MM.1S (cell line): ENCODE results near the gene LRRTM4.
"Not testable (repeated sequence)": the region's sequence is repeated elsewhere in the genome, so short reads cannot be mapped to it uniquely, and the experiment has no call there.

Source experiments
- DNase-seq: peaks from one replicate; pipeline ENCODE4 v3.0.0-alpha.2; 2015
- H2AFZ ChIP-seq: fragments of 300-600 bp; sonication (generic); 2 replicates; pipeline ENCODE4 v1.6.0; 2016; ENCODE audit warnings: antibody characterized with exemption, low read length
- H3F3A ChIP-seq: fragments of 300-600 bp; sonication (generic); 2 replicates; pipeline ENCODE4 v1.6.1; 2016; ENCODE audit warnings: mild to moderate bottlenecking, antibody characterized with exemption, low read length, moderate library complexity, mixed read lengths; ENCODE audit not compliant: insufficient read depth
- H3K27ac ChIP-seq: fragments of 300-600 bp; sonication (generic); 2 replicates; pipeline ENCODE4 v1.5.1; 2016; ENCODE audit warnings: mild to moderate bottlenecking, low read length
- H3K27me3 ChIP-seq: fragments of 300-600 bp; sonication (generic); replicated peaks from 2 replicates; pipeline ENCODE4 v1.6.0; 2016; ENCODE audit warnings: low read length; ENCODE audit not compliant: insufficient read depth
- H3K36me3 ChIP-seq: fragments of 300-600 bp; sonication (generic); replicated peaks from 2 replicates; pipeline ENCODE4 v1.6.1; 2016; ENCODE audit warnings: mild to moderate bottlenecking, low read length, mixed read lengths; ENCODE audit not compliant: insufficient read depth
- H3K4me1 ChIP-seq: fragments of 300-600 bp; sonication (generic); 2 replicates; pipeline ENCODE4 v1.6.1; 2016; ENCODE audit warnings: low read length, mixed read lengths
- H3K4me2 ChIP-seq: fragments of 300-600 bp; sonication (generic); 2 replicates; pipeline ENCODE4 v1.6.0; 2016; ENCODE audit warnings: low read depth, low read length
- H3K4me3 ChIP-seq: fragments of 300-600 bp; sonication (generic); 2 replicates; pipeline ENCODE4 v1.5.1; 2016; ENCODE audit warnings: low read length, mixed read lengths
- H3K79me2 ChIP-seq: fragments of 300-600 bp; sonication (generic); 2 replicates; pipeline ENCODE4 v1.6.1; 2016; ENCODE audit warnings: mixed run types, low read length, mixed read lengths
- H3K9ac ChIP-seq: fragments of 300-600 bp; sonication (generic); 2 replicates; pipeline ENCODE4 v1.6.1; 2016; ENCODE audit warnings: low read length, mixed read lengths
- H3K9me2 ChIP-seq: fragments of 300-600 bp; sonication (generic); replicated peaks from 2 replicates; pipeline ENCODE4 v1.6.1; 2016; ENCODE audit warnings: mild to moderate bottlenecking, low read length, mixed read lengths; ENCODE audit not compliant: insufficient read depth
- H3K9me3 ChIP-seq: fragments of 300-600 bp; sonication (generic); replicated peaks from 2 replicates; pipeline ENCODE4 v1.6.1; 2016; ENCODE audit warnings: mild to moderate bottlenecking, low read length, mixed read lengths; ENCODE audit not compliant: insufficient read depth
- H4K20me1 ChIP-seq: fragments of 300-600 bp; sonication (generic); 2 replicates; pipeline ENCODE4 v1.6.1; 2016; ENCODE audit warnings: mild to moderate bottlenecking, low read length, moderate library complexity, mixed read lengths; ENCODE audit not compliant: insufficient read depth
- CTCF ChIP-seq: fragments of 300-600 bp; sonication (generic); IDR thresholded peaks from 2 replicates; pipeline ENCODE4 v1.5.1; 2016; ENCODE audit warnings: antibody characterized with exemption, low read length, mixed read lengths
- EZH2 ChIP-seq: fragments of 300-600 bp; sonication (generic); optimal IDR thresholded peaks from 2 replicates; pipeline ENCODE3; 2017; ENCODE audit warnings: low read depth, mild to moderate bottlenecking, antibody characterized with exemption, low read length, mixed read lengths
- EZH2phosphoT487 ChIP-seq: fragments of 300-600 bp; sonication (generic); IDR thresholded peaks from 2 replicates; pipeline ENCODE4 v1.6.1; 2018; ENCODE audit warnings: antibody characterized with exemption, low read length

LRRTM4 gene

DNA sequence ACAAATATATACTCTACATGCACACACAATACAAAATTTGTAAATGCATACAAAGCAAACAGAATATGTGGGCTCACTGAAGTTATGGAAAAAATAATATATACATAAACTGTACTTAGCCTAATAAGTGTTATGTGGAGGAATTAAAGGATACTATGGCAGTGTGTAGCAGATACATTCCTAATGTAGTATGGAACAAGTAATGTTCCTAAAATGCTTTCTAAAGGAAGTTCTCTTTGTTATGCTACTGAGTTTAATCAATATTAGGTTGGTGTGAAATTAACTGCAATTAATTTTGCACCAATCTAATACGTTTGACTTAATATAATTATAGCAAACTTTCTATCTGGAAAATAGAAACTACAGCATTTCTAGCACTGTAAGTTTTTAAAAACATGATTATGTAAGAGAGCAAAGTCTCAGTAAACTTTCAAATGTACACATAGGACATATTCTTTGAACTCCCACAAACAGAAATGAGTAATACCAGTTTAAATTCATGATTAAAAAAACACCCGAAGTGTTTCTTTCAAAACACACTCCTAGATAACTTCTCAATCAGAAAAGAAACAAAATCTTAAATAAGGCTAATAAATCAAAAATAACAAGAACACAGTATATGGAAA is 331.3 kb downstream of the LRRTM4 start:
- Histone ChIP-seq H3K79me2 (no peaks in the 10 kb centered on the region), H3K4me1 (no peaks in the 10 kb centered on the region), H3K27ac (no peak overlapping the region), H3K4me2 (no peak overlapping the region), H3F3A (no peaks in the 10 kb centered on the region), H3K9ac (no peak overlapping the region), H3K27me3 (no peaks in the 10 kb centered on the region), H3K9me2 (no peaks in the 10 kb centered on the region), H2AFZ (no peak overlapping the region), H3K36me3 (no peaks in the 10 kb centered on the region), H3K4me3 (no peak overlapping the region), H4K20me1 (no peaks in the 10 kb centered on the region), H3K9me3 (no peaks in the 10 kb centered on the region)
- no peak for TF ChIP-seq EZH2phosphoT487
- TF ChIP-seq CTCF, result no peak
- TF ChIP-seq EZH2, result no peak
- no peak for DNase-seq

- H4K20me1 ChIP-seq, result no peaks in the 10 kb centered on the region
- no peak overlapping the region for H2AFZ ChIP-seq
- H3K27me3 ChIP-seq, result no peaks in the 10 kb centered on the region
- no peak overlapping the region for H3K27ac ChIP-seq
- H3K4me2 ChIP-seq, result no peak overlapping the region
- H3K9me3 ChIP-seq, result no peaks in the 10 kb centered on the region
- H3K36me3 ChIP-seq, result no peaks in the 10 kb centered on the region
- DNase-seq, result no peak
- TF ChIP-seq EZH2phosphoT487 (no peak), EZH2 (no peak), CTCF (no peak)
- H3K4me1 ChIP-seq, result no peaks in the 10 kb centered on the region
- no peaks in the 10 kb centered on the region for H3F3A ChIP-seq
- H3K4me3 ChIP-seq, result no peak overlapping the region
- H3K79me2 ChIP-seq, result no peaks in the 10 kb centered on the region
- no peak overlapping the region for H3K9ac ChIP-seq
- H3K9me2 ChIP-seq, result no peaks in the 10 kb centered on the region
These were observed 337.1 kb downstream of the LRRTM4 start for GRCh38 chr2:77185052-77185451.

- H3K27ac ChIP-seq, result no peak overlapping the region
- no peaks in the 10 kb centered on the region for H3K9me3 ChIP-seq
- no peak for TF ChIP-seq CTCF
- no peak for TF ChIP-seq EZH2phosphoT487
- no peak for TF ChIP-seq EZH2
- H3K9ac ChIP-seq, result no peak overlapping the region
- H3K36me3 ChIP-seq, result no peaks in the 10 kb centered on the region
- no peaks in the 10 kb centered on the region for H3K27me3 ChIP-seq
- no peaks in the 10 kb centered on the region for H3K79me2 ChIP-seq
- no peaks in the 10 kb centered on the region for H3K9me2 ChIP-seq
- H3K4me3 ChIP-seq, result no peak overlapping the region
- H3F3A ChIP-seq, result no peaks in the 10 kb centered on the region
- no peak for DNase-seq
- no peak overlapping the region for H2AFZ ChIP-seq
- H3K4me2 ChIP-seq, result no peak overlapping the region
- H3K4me1 ChIP-seq, result no peaks in the 10 kb centered on the region
- no peaks in the 10 kb centered on the region for H4K20me1 ChIP-seq
These were observed 342.9 kb downstream of the LRRTM4 start for GRCh38 chr2:77179297-77179696.

DNA sequence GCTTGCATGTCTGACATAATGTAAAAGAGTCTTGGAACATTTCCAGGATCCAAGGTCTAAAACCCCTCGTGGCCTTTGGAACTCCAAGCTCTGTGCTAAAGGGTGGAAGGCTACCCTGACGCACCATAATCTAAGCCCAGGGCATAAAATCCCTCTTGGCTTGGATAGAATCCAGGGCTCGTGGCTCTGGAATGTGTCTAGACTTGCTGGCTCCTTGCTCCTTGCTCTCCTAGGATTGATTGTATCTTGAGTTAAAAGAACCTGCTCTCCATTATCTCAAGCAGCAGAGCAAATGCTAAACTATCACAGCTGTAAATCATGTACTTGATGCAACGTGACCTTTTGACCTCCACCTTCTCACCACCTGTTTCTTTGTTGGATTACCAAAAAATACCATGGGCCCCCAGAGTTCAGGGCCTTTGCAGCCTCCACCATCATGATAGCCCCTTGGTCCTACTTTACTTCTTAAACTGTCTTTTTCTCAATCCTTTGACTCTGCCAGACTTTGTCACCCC is 346.9 kb downstream of the LRRTM4 start:
- not testable (repeated sequence) for H3K9ac ChIP-seq, DNase-seq, H3K4me2 ChIP-seq, H3K27ac ChIP-seq, H3K4me1 ChIP-seq, H3F3A ChIP-seq, H3K9me2 ChIP-seq, H3K79me2 ChIP-seq, H3K4me3 ChIP-seq, H2AFZ ChIP-seq, H4K20me1 ChIP-seq, H3K27me3 ChIP-seq, H3K9me3 ChIP-seq, H3K36me3 ChIP-seq
